ENCODE results near the gene FBXO28. TPM values are rescaled to one million over a fixed set of nuclear protein-coding genes. Genes with fewer than 3 reads are reported as not detected.

FBXO28 gene
- total RNA-seq, 1 donor from 2014 or later = 39.2 TPM

DNA sequence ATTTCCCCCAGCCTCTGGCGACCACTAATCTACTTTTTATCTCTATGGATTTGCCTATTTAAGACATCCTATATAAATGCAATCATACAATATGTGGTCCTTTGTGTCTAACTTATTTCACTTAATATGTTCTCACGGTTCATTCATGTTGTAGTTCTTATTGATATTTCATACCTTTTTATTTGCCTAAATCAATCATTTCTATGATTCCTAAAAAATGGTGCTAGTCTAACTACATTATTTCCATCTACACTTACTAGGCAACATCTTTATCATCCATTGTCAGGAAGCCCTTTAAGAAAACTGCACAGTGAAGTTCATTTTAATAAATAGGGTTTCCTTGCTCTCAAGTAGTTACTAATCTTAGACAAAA is 380 bp upstream of the FBXO28 start:
- no peaks in the 10 kb centered on the region for H3K27me3 ChIP-seq (ENCODE audit: control insufficient read depth, insufficient read depth, low read length)
- H3K36me3 ChIP-seq (ENCODE audit: control insufficient read depth, insufficient read depth, low read length) = no peaks in the 10 kb centered on the region
- no peak for DNase-seq (ENCODE audit: low read depth)
- TF ChIP-seq, protein P1, sequence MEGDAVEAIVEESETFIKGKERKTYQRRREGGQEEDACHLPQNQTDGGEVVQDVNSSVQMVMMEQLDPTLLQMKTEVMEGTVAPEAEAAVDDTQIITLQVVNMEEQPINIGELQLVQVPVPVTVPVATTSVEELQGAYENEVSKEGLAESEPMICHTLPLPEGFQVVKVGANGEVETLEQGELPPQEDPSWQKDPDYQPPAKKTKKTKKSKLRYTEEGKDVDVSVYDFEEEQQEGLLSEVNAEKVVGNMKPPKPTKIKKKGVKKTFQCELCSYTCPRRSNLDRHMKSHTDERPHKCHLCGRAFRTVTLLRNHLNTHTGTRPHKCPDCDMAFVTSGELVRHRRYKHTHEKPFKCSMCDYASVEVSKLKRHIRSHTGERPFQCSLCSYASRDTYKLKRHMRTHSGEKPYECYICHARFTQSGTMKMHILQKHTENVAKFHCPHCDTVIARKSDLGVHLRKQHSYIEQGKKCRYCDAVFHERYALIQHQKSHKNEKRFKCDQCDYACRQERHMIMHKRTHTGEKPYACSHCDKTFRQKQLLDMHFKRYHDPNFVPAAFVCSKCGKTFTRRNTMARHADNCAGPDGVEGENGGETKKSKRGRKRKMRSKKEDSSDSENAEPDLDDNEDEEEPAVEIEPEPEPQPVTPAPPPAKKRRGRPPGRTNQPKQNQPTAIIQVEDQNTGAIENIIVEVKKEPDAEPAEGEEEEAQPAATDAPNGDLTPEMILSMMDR (IDR thresholded peaks at IDR 0.05; ENCODE audit: insufficient read depth, low read length, poor library complexity, severe bottlenecking) = no peak
- H3K4me3 ChIP-seq (ENCODE audit: low read depth, low read length) = peak overlapping the region; percentile 96

DNA sequence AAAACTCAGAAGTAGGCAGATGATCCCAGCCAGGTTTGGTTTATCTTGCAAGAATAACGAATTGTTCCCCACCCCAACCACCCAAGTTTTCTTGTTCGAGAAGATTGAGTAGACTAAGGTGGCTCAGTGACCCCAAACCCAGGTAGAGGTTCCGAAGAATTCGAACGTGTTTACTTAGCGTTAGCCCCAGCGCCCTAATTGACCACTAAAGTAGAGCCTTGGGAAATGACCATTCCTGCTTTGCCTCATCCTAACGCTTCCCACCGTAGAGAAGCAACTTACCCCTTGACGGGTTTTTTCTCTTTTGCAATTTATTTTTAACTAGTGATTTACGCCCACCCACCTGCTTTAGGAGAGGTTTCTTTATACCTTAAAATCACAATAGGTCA is 870 bp downstream of the FBXO28 start:
- H3K36me3 ChIP-seq (ENCODE audit: control insufficient read depth, insufficient read depth, low read length) = no peaks in the 10 kb centered on the region
- H3K27me3 ChIP-seq (ENCODE audit: control insufficient read depth, insufficient read depth, low read length) = no peaks in the 10 kb centered on the region
- TF ChIP-seq, protein P1 (IDR thresholded peaks at IDR 0.05; ENCODE audit: insufficient read depth, low read length, poor library complexity, severe bottlenecking) = no peak
- peak overlapping the region; percentile 96 for H3K4me3 ChIP-seq (ENCODE audit: low read depth, low read length)
- no peak for DNase-seq (ENCODE audit: low read depth)

GRCh38 chr1:224116131-224116530 is 2.2 kb downstream of the FBXO28 start:
- DNase-seq (ENCODE audit: low read depth) = peak; percentile 42

DNA sequence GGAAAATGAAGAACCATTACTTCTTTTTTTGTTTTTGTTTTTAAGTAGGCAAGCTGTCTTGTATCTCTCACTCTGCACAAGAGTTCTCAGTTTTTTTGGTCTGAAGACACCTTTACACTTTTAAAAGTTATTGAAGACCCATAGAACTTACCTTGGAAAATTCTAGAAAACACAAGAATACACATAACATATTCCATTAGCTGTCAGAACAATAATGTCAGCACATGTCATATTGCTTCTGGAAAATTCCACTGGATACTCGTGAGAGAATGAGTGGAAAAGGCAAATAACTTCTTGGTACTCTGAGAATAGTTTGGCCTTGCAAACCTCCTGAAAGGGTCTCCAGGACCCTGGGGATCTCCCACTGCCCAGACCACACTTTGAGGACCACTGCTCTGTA is 4.8 kb downstream of the FBXO28 start:
- TF ChIP-seq, protein P1 (IDR thresholded peaks at IDR 0.05; ENCODE audit: insufficient read depth, low read length, poor library complexity, severe bottlenecking) = no peak
- Histone ChIP-seq H3K4me3 (ENCODE audit: low read depth, low read length) (no peak overlapping the region), H3K27me3 (ENCODE audit: control insufficient read depth, insufficient read depth, low read length) (no peaks in the 10 kb centered on the region), H3K36me3 (ENCODE audit: control insufficient read depth, insufficient read depth, low read length) (no peaks in the 10 kb centered on the region)
- DNase-seq (ENCODE audit: low read depth) = no peak

More at GRCh38 chr1:224116131-224116530, 2.2 kb downstream of the FBXO28 start:
- no peaks in the 10 kb centered on the region for H3K36me3 ChIP-seq (ENCODE audit: control insufficient read depth, insufficient read depth, low read length)
- H3K27me3 ChIP-seq (ENCODE audit: control insufficient read depth, insufficient read depth, low read length) = no peaks in the 10 kb centered on the region
- no peak overlapping the region for H3K4me3 ChIP-seq (ENCODE audit: low read depth, low read length)
- TF ChIP-seq, protein P1 (IDR thresholded peaks at IDR 0.05; ENCODE audit: insufficient read depth, low read length, poor library complexity, severe bottlenecking) = peak; percentile 34

- no peaks in the 10 kb centered on the region for H3K27me3 ChIP-seq (ENCODE audit: control insufficient read depth, insufficient read depth, low read length)
- DNase-seq (ENCODE audit: low read depth) = no peak
- H3K36me3 ChIP-seq (ENCODE audit: control insufficient read depth, insufficient read depth, low read length) = no peaks in the 10 kb centered on the region
- no peak overlapping the region for H3K4me3 ChIP-seq (ENCODE audit: low read depth, low read length)
- TF ChIP-seq, protein P1 (IDR thresholded peaks at IDR 0.05; ENCODE audit: insufficient read depth, low read length, poor library complexity, severe bottlenecking) = no peak
These were observed 9.2 kb downstream of the FBXO28 start for GRCh38 chr1:224123136-224123535.

GRCh38 chr1:224124220-224124619 is 10.3 kb downstream of the FBXO28 start:
- H3K27me3 ChIP-seq (ENCODE audit: control insufficient read depth, insufficient read depth, low read length) = no peaks in the 10 kb centered on the region
- no peak overlapping the region for H3K4me3 ChIP-seq (ENCODE audit: low read depth, low read length)
- DNase-seq (ENCODE audit: low read depth) = no peak
- H3K36me3 ChIP-seq (ENCODE audit: control insufficient read depth, insufficient read depth, low read length) = no peaks in the 10 kb centered on the region
- TF ChIP-seq, protein P1 (IDR thresholded peaks at IDR 0.05; ENCODE audit: insufficient read depth, low read length, poor library complexity, severe bottlenecking) = no peak
